IMR-90 (cell line): ENCODE results near the gene DKK3. TPM values are rescaled to one million over a fixed set of nuclear protein-coding genes. Genes with fewer than 3 reads are reported as not detected.
A peak's percentile ranks its signal among the peaks of the same experiment; 100 is the strongest.

Experiments
- CHD1 ChIP-seq: IDR thresholded peaks from 2 replicates; pipeline ENCODE4 v1.6.1; 2012; ENCODE audit warnings: low read depth, low read length, improper control_type of control experiment
- RCOR1 ChIP-seq: IDR thresholded peaks from 2 replicates; pipeline ENCODE4 v1.6.1; 2012; ENCODE audit warnings: mild to moderate bottlenecking, low read length, improper control_type of control experiment; ENCODE audit not compliant: insufficient replicate concordance
- SMC3 ChIP-seq: fragments of 150-350 bp; IDR thresholded peaks from 2 replicates; pipeline ENCODE4 v1.6.1; 2016; ENCODE audit warnings: low read depth, mild to moderate bottlenecking, antibody characterized with exemption, low read length, moderate library complexity
- polyA plus RNA-seq, 3 experiments: library from polyadenylated mRNA; depleted of rRNA; stranded (reverse); fragments of >200 nt; gene quantifications; 2 replicates each; pipeline ENCODE4 v1.2.3, GENCODE V29; 2012; ENCODE audit warnings: low replicate concordance in 1 of 3
- total RNA-seq: library from RNA; depleted of rRNA; stranded (reverse); fragments of >200 nt; gene quantifications from 2 replicates; pipeline ENCODE4 v1.2.3, GENCODE V29; 2012
- TF ChIP-seq, protein P1 (sequence below): conservative IDR thresholded peaks from 2 replicates; pipeline ENCODE4 v1.5.1; 2012; ENCODE audit warnings: mild to moderate bottlenecking, low read depth, low read length, improper control_type of control experiment

The DKK3 gene
- total and polyA plus RNA-seq, 2 of the 4 experiments (the other 2 are of a cell fraction), result 453 to 964 TPM

GRCh38 chr11:12043959-12044791 is 35.7 kb upstream of the DKK3 start (continued):
- TF ChIP-seq, protein P1, sequence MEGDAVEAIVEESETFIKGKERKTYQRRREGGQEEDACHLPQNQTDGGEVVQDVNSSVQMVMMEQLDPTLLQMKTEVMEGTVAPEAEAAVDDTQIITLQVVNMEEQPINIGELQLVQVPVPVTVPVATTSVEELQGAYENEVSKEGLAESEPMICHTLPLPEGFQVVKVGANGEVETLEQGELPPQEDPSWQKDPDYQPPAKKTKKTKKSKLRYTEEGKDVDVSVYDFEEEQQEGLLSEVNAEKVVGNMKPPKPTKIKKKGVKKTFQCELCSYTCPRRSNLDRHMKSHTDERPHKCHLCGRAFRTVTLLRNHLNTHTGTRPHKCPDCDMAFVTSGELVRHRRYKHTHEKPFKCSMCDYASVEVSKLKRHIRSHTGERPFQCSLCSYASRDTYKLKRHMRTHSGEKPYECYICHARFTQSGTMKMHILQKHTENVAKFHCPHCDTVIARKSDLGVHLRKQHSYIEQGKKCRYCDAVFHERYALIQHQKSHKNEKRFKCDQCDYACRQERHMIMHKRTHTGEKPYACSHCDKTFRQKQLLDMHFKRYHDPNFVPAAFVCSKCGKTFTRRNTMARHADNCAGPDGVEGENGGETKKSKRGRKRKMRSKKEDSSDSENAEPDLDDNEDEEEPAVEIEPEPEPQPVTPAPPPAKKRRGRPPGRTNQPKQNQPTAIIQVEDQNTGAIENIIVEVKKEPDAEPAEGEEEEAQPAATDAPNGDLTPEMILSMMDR, result peak; percentile 90
- TF ChIP-seq SMC3 (peak; percentile 87), CHD1 (no peak), RCOR1 (peak; percentile 66)
